GM18858 (cell line): ENCODE results near the gene DSE.

Experiments used
- ATAC-seq: cut with Tn5 transposase; IDR thresholded peaks from one replicate; pipeline ENCODE4 v1.9.1; 2021; ENCODE audit not compliant: unreplicated experiment

DSE gene

GRCh38 chr6:116386581-116387299 lies 16.0 kb downstream of the DSE start:
- ATAC-seq, result no peak

GRCh38 chr6:116387374-116387773 lies 16.6 kb downstream of the DSE start:
- ATAC-seq, result peak; percentile 63

- ATAC-seq, result no peak
Measured at GRCh38 chr6:116388924-116389323, 18.2 kb downstream of the DSE start.

- ATAC-seq, result no peak
Measured at GRCh38 chr6:116389357-116389756, 18.6 kb downstream of the DSE start.

GRCh38 chr6:116390581-116390980 lies 19.8 kb downstream of the DSE start:
- ATAC-seq, result peak; percentile 31

- ATAC-seq, result no peak
Measured at GRCh38 chr6:116392132-116393013, 21.6 kb downstream of the DSE start.

- ATAC-seq, result no peak
Measured at GRCh38 chr6:116393430-116393829, 22.7 kb downstream of the DSE start.

GRCh38 chr6:116395647-116396046 lies 24.9 kb downstream of the DSE start:
- ATAC-seq, result no peak

GRCh38 chr6:116396441-116396840 lies 25.7 kb downstream of the DSE start:
- no peak for ATAC-seq

GRCh38 chr6:116397914-116398313 lies 27.2 kb downstream of the DSE start:
- no peak for ATAC-seq

GRCh38 chr6:116398316-116399010 lies 27.7 kb downstream of the DSE start:
- ATAC-seq, result no peak

GRCh38 chr6:116399287-116399686 lies 28.5 kb downstream of the DSE start:
- ATAC-seq, result no peak

GRCh38 chr6:116400328-116400727 lies 29.6 kb downstream of the DSE start:
- no peak for ATAC-seq

GRCh38 chr6:116402108-116402937 lies 31.6 kb downstream of the DSE start:
- no peak for ATAC-seq

GRCh38 chr6:116403205-116403604 lies 32.5 kb downstream of the DSE start:
- no peak for ATAC-seq

- ATAC-seq, result no peak
Measured at GRCh38 chr6:116404696-116405095, 33.9 kb downstream of the DSE start.

- ATAC-seq, result peak; percentile 53
Measured at GRCh38 chr6:116405138-116405537, 34.4 kb downstream of the DSE start.

GRCh38 chr6:116405652-116406356 lies 35.1 kb downstream of the DSE start:
- no peak for ATAC-seq

- ATAC-seq, result no peak
Measured at GRCh38 chr6:116406678-116407345, 36.1 kb downstream of the DSE start.

- ATAC-seq, result peak; percentile 23
Measured at GRCh38 chr6:116408491-116408890, 37.7 kb downstream of the DSE start.
